ENCODE measurements around the gene PYGL.

Gene PYGL

DNA sequence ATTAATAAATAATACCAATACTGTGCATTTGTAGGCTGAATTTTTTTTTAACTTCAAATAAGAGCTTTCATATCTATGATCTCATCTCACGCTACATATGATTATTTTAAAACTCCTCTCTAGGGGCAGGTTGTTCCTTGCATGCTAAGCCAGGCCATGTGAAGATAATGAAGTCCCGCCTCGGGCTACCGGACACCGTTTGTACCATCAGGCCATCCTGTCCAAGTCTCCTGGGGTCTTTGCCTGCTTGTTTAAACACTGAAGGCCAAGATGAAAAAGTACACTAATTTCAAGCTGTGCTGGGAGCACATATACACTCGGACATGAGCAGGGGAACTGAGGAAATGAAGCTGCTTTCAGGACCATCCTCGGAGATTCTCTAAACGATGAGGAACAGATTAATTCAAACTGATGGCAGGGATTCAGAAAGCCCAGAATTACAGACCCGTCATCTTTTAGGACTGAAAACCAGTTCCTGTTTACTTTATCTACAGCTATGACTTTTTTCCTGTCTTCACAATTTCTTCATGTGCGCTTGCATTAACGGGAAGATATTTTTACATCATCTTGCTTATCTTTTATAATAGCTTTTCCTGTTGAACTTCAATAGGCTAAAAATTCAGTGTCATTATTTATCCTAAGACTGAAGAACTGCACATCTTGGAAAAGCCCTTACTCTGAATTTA lies 78.7 kb downstream of the PYGL start:
- CTCF ChIA-PET, result interaction anchor here (1.5 to 9.5 kb wide), 4 partner anchors 10 to 87 kb away, joined by 4 to 103 read pairs (median 8); no protein-coding TSS in a partner anchor

GRCh38 chr14:50864946-50865345 lies 79.3 kb downstream of the PYGL start:
- CTCF ChIA-PET, result interaction anchor here (1.5 to 9.5 kb wide), 4 partner anchors 10 to 87 kb away, joined by 4 to 103 read pairs (median 8); no protein-coding TSS in a partner anchor
- no peak for DNase-seq (ENCODE audit: extremely low spot score)
- POLR2A ChIA-PET, result no interaction called here
- TF ChIP-seq, protein P1, sequence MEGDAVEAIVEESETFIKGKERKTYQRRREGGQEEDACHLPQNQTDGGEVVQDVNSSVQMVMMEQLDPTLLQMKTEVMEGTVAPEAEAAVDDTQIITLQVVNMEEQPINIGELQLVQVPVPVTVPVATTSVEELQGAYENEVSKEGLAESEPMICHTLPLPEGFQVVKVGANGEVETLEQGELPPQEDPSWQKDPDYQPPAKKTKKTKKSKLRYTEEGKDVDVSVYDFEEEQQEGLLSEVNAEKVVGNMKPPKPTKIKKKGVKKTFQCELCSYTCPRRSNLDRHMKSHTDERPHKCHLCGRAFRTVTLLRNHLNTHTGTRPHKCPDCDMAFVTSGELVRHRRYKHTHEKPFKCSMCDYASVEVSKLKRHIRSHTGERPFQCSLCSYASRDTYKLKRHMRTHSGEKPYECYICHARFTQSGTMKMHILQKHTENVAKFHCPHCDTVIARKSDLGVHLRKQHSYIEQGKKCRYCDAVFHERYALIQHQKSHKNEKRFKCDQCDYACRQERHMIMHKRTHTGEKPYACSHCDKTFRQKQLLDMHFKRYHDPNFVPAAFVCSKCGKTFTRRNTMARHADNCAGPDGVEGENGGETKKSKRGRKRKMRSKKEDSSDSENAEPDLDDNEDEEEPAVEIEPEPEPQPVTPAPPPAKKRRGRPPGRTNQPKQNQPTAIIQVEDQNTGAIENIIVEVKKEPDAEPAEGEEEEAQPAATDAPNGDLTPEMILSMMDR (IDR thresholded peaks at IDR 0.05; ENCODE audit: control extremely low read depth, extremely low read depth, low read depth, missing control alignments), result no peak

More for the DNA sequence above, 78.7 kb downstream of the PYGL start:
- TF ChIP-seq, protein P1 (IDR thresholded peaks at IDR 0.05; ENCODE audit: control extremely low read depth, extremely low read depth, low read depth, missing control alignments), result no peak
- no peak for DNase-seq (ENCODE audit: extremely low spot score)
- POLR2A ChIA-PET, result no interaction called here

DNA sequence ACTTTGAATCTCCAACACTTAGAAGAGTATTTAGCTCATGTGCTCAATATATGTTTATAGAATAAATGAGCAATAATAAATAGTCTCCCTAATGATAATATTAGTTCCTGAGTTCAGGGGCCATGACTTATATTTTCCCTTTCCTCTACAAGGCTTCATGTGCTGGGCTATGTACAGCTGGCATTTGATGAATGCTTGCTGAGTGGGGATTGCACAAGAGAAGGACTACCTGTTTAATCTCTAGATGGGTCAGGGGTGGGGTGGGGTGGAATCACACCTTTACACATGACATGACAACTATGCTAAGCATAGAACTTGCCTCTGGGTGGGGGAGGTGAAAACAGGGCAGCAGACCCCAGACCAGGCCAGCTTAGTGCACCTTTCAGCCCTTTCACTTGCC lies 80.0 kb downstream of the PYGL start:
- POLR2A ChIA-PET, result no interaction called here
- CTCF ChIA-PET, result interaction anchor here (7.4 to 9.5 kb wide), 2 partner anchors 16 to 74 kb away, joined by 103 to 112 read pairs; no protein-coding TSS in a partner anchor
- DNase-seq (ENCODE audit: extremely low spot score), result no peak
- TF ChIP-seq, protein P1 (IDR thresholded peaks at IDR 0.05; ENCODE audit: control extremely low read depth, extremely low read depth, low read depth, missing control alignments), result no peak

- ChIA-PET CTCF (interaction anchor here (0.9 to 9.5 kb wide), 18 partner anchors 8 to 322 kb away, joined by 3 to 112 read pairs (median 13); partner anchors contain the start of gene ABHD12B), POLR2A (no interaction called here)
- DNase-seq (ENCODE audit: extremely low spot score), result no peak
- TF ChIP-seq, protein P1 (IDR thresholded peaks at IDR 0.05; ENCODE audit: control extremely low read depth, extremely low read depth, low read depth, missing control alignments), result no peak
Measured at GRCh38 chr14:50862036-50862570, 82.2 kb downstream of the PYGL start.

DNA sequence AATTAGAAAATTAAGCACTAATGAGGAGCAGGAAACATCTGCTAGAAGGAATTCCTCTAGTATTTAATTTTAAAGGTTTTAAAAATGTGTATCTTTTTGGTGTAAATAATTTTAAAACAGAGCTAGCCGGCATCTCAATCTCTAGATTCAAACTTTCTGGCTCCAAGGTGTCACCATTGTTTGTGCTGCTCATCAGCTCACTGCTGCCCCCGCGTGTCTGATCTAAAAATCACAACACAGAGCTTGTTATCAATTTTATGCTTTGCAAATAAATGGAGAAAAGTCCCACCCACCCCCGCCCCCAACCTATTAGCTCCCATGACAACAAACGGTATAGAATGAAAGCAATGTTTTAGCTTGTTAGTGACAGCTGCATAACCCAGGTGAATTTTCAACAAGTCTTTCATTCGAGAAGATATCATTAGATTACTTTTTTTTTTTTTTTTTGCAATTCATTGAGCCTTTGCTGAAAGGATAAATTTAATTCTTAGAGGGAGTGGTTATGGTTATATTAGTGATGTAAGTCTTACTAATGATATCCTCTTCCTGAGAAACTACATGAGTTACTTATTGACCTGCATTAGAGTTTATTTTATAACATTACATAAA lies 83.7 kb downstream of the PYGL start:
- TF ChIP-seq, protein P1 (IDR thresholded peaks at IDR 0.05; ENCODE audit: control extremely low read depth, extremely low read depth, low read depth, missing control alignments), result peak; percentile 76
- ChIA-PET CTCF (interaction anchor here (0.6 to 9.5 kb wide), 51 partner anchors 10 to 549 kb away, joined by 3 to 112 read pairs (median 4); partner anchors contain the start of genes ABHD12B, L2HGDH and NIN), POLR2A (interaction anchor here (0.6 kb wide), 1 partner anchor 56 kb away, joined by 3 read pairs; no protein-coding TSS in a partner anchor)
- peak; percentile 81 for DNase-seq (ENCODE audit: extremely low spot score)

GRCh38 chr14:50859296-50859624 lies 85.0 kb downstream of the PYGL start:
- TF ChIP-seq, protein P1 (IDR thresholded peaks at IDR 0.05; ENCODE audit: control extremely low read depth, extremely low read depth, low read depth, missing control alignments), result no peak
- POLR2A ChIA-PET, result no interaction called here
- no peak for DNase-seq (ENCODE audit: extremely low spot score)
- CTCF ChIA-PET, result interaction anchor here (0.9 to 9.5 kb wide), 30 partner anchors 9 to 343 kb away, joined by 3 to 112 read pairs (median 8); partner anchors contain the start of genes ABHD12B and NIN

Measured in GM10248 (cell line).